ENCODE data around the gene SCAMP4.

GRCh38 chr19:1936430-1936829, 31.2 kb downstream of the SCAMP4 start:
- no peak for TF ChIP-seq GATA4 (IDR thresholded peaks at IDR 0.05; ENCODE audit: borderline replicate concordance, low read depth)
- TF ChIP-seq RAD21 (CRISPR knock-in tag; IDR thresholded peaks at IDR 0.05) = no peak
- no peak for TF ChIP-seq TCF12 (IDR thresholded peaks at IDR 0.05)
- TF ChIP-seq TCF12 (CRISPR knock-in tag; IDR thresholded peaks at IDR 0.05) = no peak
- no peak for TF ChIP-seq CBX5 (CRISPR knock-in tag; IDR thresholded peaks at IDR 0.05; ENCODE audit: borderline replicate concordance)
- no peak for TF ChIP-seq POLR2A (IDR thresholded peaks at IDR 0.05; ENCODE audit: insufficient read depth in 1 of 2, low read depth in 2 of 2, low read length in 2 of 2)
- TF ChIP-seq, protein P1, sequence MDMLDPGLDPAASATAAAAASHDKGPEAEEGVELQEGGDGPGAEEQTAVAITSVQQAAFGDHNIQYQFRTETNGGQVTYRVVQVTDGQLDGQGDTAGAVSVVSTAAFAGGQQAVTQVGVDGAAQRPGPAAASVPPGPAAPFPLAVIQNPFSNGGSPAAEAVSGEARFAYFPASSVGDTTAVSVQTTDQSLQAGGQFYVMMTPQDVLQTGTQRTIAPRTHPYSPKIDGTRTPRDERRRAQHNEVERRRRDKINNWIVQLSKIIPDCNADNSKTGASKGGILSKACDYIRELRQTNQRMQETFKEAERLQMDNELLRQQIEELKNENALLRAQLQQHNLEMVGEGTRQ (IDR thresholded peaks at IDR 0.05; ENCODE audit: low read depth, low read length) = no peak
- TF ChIP-seq, protein P1 (CRISPR knock-in tag; IDR thresholded peaks at IDR 0.05; ENCODE audit: borderline replicate concordance) = no peak
- TF ChIP-seq RFX3 (CRISPR knock-in tag; IDR thresholded peaks at IDR 0.05) = no peak
- TF ChIP-seq CTCF (CRISPR knock-in tag; IDR thresholded peaks at IDR 0.05) = no peak

Measured in HepG2 (cell line).